Inferior parietal cortex (tissue), 1 donor: ENCODE measurements around the gene CPSF4L.

Experiments
- DNase-seq: peaks from one replicate; pipeline ENCODE4 v3.0.0-alpha.2; 2016; ENCODE audit errors: extremely low spot score

The CPSF4L gene

GRCh38 chr17:73203135-73203787, 58.4 kb downstream of the CPSF4L start:
- DNase-seq: no peak

- DNase-seq: no peak
Measured at GRCh38 chr17:73201215-73202069, 60.2 kb downstream of the CPSF4L start.

GRCh38 chr17:73200476-73200875, 61.2 kb downstream of the CPSF4L start:
- DNase-seq: no peak

- no peak for DNase-seq
Measured at GRCh38 chr17:73199751-73200317, 61.8 kb downstream of the CPSF4L start.

- no peak for DNase-seq
Measured at GRCh38 chr17:73198930-73199260, 62.8 kb downstream of the CPSF4L start.
